AG04450 (cell line): ENCODE data around the gene TTC9C. TPM values are rescaled to one million over a fixed set of nuclear protein-coding genes. Genes with fewer than 3 reads are reported as not detected.
"Not testable (repeated sequence)": the region's sequence is repeated elsewhere in the genome, so short reads cannot be mapped to it uniquely, and the experiment has no call there.

Experiments
- CTCF ChIA-PET: fragments of 300-600, 350-600 bp; formaldehyde crosslinking; extraction: SDS; loops from one replicate; lab custom pipeline; 2022; ENCODE audit warnings: antibody characterized with exemption, inconsistent platforms; lab: Charles Lee
- POLR2A ChIA-PET: fragments of 350-600 bp; formaldehyde crosslinking; extraction: SDS; loops from one replicate; lab custom pipeline; 2021; ENCODE audit warnings: antibody characterized with exemption, inconsistent platforms; lab: Yijun Ruan, JAX
- DNase-seq: peaks from one replicate; pipeline ENCODE4 v3.0.0-alpha.2; 2011; ENCODE audit warnings: low read depth, low spot score
- H3K27ac ChIP-seq: one replicate; pipeline ENCODE4 v1.5.1; 2012; ENCODE audit warnings: low read depth, low read length, control low read depth
- H3K27me3 ChIP-seq: one replicate; pipeline ENCODE4 v1.6.0; 2012; ENCODE audit warnings: low read length; ENCODE audit not compliant: control insufficient read depth, insufficient read depth
- H3K4me3 ChIP-seq: 2 replicates; pipeline ENCODE4 v1.5.1; 2011; ENCODE audit warnings: mild to moderate bottlenecking, low read depth, low read length, control low read depth
- H3K9me3 ChIP-seq: 2 replicates; pipeline ENCODE4 v1.5.1; 2012; ENCODE audit warnings: low read length; ENCODE audit not compliant: control insufficient read depth, insufficient read depth
- polyA plus RNA-seq: library from polyadenylated mRNA; depleted of rRNA; stranded (reverse); fragments of >200 nt; gene quantifications from 2 replicates; pipeline ENCODE4 v1.2.3, GENCODE V29; 2011
- TF ChIP-seq, protein P1 (sequence below): IDR thresholded peaks from 2 replicates; pipeline ENCODE4 v1.5.1; 2011; ENCODE audit warnings: low read depth, low read length, control low read depth, inconsistent platforms

The TTC9C gene
- polyA plus RNA-seq, 1 experiment, result 32.5 TPM

DNA sequence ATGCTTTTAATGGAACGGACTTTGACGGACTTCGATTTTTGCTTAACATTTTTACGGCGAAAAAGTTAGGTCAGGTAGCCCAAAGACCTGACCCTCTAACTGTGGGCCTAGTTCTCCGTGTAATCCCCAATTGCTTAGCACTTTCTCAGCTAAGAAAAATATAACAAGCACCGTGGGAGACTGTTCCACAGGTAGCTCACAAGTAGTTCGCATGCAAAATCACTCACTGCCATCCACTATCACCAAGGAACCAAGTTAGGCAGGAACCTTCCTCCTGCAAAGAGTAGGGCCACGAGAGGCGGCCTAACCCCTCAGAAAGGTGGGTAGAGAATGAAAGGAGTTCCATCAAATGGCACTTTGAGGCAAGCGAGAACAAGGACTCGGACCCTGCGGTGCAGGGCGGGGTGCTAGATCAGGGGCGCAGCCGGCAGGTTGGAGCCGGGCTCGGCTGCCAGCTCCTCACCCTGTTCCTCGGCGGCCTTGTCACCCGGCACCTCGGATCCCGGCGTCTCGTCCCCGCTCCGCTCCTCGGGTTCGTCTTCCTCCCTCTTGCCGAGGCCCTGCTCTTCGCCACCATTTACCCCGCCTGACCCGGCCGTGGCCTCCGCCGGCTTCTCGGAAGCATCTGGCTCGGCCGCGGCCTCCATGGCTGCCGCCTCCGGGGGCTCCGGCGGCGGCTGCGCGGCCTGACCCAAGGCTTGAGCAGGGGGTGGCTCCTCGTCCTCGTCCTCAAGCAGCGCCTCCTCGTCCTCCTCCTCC, 2.0 kb upstream of the TTC9C start:
- Histone ChIP-seq H3K4me3 (peak overlapping the region; percentile 99), H3K27ac (peak overlapping the region; percentile 70), H3K27me3 (no peaks in the 10 kb centered on the region), H3K9me3 (no peaks in the 10 kb centered on the region; the same call in 1 of the 2 replicates)
- TF ChIP-seq, protein P1, sequence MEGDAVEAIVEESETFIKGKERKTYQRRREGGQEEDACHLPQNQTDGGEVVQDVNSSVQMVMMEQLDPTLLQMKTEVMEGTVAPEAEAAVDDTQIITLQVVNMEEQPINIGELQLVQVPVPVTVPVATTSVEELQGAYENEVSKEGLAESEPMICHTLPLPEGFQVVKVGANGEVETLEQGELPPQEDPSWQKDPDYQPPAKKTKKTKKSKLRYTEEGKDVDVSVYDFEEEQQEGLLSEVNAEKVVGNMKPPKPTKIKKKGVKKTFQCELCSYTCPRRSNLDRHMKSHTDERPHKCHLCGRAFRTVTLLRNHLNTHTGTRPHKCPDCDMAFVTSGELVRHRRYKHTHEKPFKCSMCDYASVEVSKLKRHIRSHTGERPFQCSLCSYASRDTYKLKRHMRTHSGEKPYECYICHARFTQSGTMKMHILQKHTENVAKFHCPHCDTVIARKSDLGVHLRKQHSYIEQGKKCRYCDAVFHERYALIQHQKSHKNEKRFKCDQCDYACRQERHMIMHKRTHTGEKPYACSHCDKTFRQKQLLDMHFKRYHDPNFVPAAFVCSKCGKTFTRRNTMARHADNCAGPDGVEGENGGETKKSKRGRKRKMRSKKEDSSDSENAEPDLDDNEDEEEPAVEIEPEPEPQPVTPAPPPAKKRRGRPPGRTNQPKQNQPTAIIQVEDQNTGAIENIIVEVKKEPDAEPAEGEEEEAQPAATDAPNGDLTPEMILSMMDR, result no peak
- POLR2A ChIA-PET, result interaction anchor here (0.7 to 3.7 kb wide), 14 partner anchors 17 to 935 kb away, joined by 3 to 41 read pairs (median 7); partner anchors contain the start of genes C11orf98, CSKMT, LBHD1 and LRRN4CL
- CTCF ChIA-PET, result interaction anchor here (0.6 to 1.8 kb wide), 2 partner anchors 43 to 60 kb away, joined by 3 to 5 read pairs; no protein-coding TSS in a partner anchor
- DNase-seq, result no peak

DNA sequence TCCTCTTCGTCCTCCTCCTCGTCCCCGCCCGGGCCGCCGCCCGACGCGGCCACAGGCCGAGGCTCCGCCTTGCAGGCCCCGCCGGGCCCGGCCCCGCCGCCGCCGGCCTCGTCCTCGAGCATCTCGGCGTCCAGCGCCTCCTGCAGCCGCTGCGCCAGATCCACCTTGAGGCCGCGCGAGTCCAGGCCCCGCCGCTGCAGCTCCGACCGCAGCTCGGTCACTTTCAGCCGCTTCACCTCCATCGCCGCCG, 1.4 kb upstream of the TTC9C start:
- Histone ChIP-seq H3K4me3 (peak overlapping the region; percentile 99), H3K9me3 (no peaks in the 10 kb centered on the region; the same call in 1 of the 2 replicates), H3K27me3 (no peaks in the 10 kb centered on the region), H3K27ac (peak overlapping the region; percentile 70)
- DNase-seq, result no peak
- CTCF ChIA-PET, result interaction anchor here (0.5 to 1.8 kb wide), 4 partner anchors 21 to 60 kb away, joined by 3 to 6 read pairs (median 4); no protein-coding TSS in a partner anchor
- POLR2A ChIA-PET, result interaction anchor here (0.5 to 3.7 kb wide), 25 partner anchors 14 to 935 kb away, joined by 3 to 41 read pairs (median 4); partner anchors contain the start of genes C11orf98, CSKMT, EEF1G and GANAB
- TF ChIP-seq, protein P1, result no peak

DNA sequence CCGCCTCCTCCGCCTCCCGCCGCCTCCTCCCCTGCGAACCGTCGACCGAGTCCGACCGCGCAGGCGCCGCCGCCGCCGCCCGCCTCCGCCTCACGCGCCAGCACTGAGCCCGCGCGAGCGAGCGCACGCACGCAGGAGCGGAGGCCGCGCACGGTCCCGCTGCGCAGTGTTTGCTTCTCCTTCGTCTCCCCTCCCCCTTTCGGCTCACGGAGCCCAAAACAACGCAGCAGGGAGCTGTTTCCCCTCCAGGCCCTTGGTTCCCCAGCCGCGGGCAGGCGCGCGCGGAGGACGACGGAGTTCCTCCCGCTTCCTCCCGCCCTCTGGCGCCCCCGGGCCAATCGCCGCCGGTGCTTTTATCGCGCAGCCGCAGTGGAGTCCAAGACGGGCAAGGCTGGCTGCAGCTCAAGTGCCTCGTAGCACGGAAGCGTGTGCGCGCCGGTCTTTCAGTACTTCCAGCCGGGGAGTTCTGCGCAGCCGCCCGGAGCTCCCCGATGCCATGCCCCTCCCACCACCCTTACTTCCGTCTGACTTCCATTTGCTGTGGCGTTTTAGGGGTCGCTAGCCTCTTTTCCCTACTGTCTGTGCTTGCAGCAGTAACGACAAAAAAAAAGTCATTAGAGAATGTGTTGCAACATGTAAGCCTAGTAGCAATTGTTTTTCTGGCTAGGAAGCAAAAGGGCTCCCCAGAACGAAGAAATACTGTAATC, 968 bp upstream of the TTC9C start, which contains the start of gene HNRNPUL2:
Gene HNRNPUL2, minus strand, starts transcription at position 293 of the 707 bp plus-strand sequence. CDS start 301 bp downstream, outside the sequence.
- H3K9me3 ChIP-seq, result no peaks in the 10 kb centered on the region; the same call in 1 of the 2 replicates
- ChIA-PET POLR2A (interaction anchor here (0.5 to 3.7 kb wide), 31 partner anchors 12 to 1628 kb away, joined by 3 to 41 read pairs (median 4); partner anchors contain the start of genes C11orf98, CSKMT, EEF1G and GANAB), CTCF (interaction anchor here (0.5 to 1.8 kb wide), 5 partner anchors 21 to 59 kb away, joined by 3 to 6 read pairs (median 3); no protein-coding TSS in a partner anchor)
- DNase-seq, result peak; percentile 99
- no peaks in the 10 kb centered on the region for H3K27me3 ChIP-seq
- TF ChIP-seq, protein P1, result 0 out of 2 replicates have a peak, but pooled peaks have one; percentile 11
- peak within 1 kb of the TSS; percentile 98 for H3K27ac ChIP-seq
- H3K4me3 ChIP-seq, result peak within 1 kb of the TSS; percentile 99

DNA sequence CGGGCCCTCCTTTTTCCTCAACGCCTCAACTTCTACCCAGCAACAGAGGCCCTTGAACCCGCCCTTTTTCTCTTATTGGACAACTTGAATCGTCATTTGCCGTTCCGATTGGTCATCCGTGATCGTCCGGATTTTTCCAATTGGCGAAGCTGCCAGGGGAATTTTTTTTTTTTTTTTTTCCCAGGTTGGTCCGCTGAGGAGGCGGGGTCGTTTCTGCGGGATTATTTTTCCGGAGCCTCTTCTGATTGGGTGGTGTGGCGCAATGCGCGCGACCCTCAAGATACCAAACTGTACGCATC, 465 bp upstream of the TTC9C start:
- CTCF ChIA-PET, result interaction anchor here (0.5 to 1.8 kb wide), 3 partner anchors 22 to 59 kb away, joined by 3 to 5 read pairs (median 3); no protein-coding TSS in a partner anchor
- DNase-seq, result peak; percentile 92
- H3K27ac ChIP-seq, result peak overlapping the region; percentile 98
- H3K27me3 ChIP-seq, result no peaks in the 10 kb centered on the region
- no peaks in the 10 kb centered on the region; the same call in 1 of the 2 replicates for H3K9me3 ChIP-seq
- H3K4me3 ChIP-seq, result peak overlapping the region; percentile 99
- POLR2A ChIA-PET, result interaction anchor here (0.6 to 3.7 kb wide), 28 partner anchors 11 to 1627 kb away, joined by 3 to 41 read pairs (median 5); partner anchors contain the start of genes C11orf98, CSKMT, EEF1G and INTS5
- TF ChIP-seq, protein P1, result no peak

DNA sequence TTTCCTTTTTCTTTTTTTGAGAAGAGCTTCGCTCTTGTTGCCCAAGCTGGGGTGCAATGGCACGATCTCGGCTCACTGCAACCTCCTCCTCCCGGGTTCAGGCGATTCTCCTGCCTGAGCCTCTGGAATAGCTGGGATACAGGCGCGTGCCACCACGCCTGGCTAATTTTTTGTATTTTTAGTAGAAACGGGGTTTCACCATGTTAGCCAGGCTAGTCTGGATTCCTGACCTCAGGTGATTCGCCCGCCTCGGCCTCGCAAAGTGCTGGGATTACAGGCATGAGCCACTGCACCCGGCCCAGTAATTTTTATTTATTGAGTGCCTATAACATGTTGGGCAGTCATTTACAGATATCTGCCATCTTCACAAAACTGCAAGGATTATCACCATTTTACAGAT, 1.8 kb downstream of the TTC9C start:
- H3K9me3 ChIP-seq, H3K27ac ChIP-seq, DNase-seq, H3K27me3 ChIP-seq: not testable (repeated sequence)
- H3K4me3 ChIP-seq, result peak overlapping the region; percentile 99
- ChIA-PET CTCF (interaction anchor here (0.6 to 1.5 kb wide), 2 partner anchors 24 to 336 kb away, joined by 3 to 8 read pairs; partner anchors contain the start of gene ZBTB3), POLR2A (interaction anchor here (0.6 to 3.7 kb wide), 5 partner anchors 24 to 110 kb away, joined by 4 to 41 read pairs (median 7); partner anchors contain the start of genes LBHD1, LRRN4CL, UQCC3 and WDR74)
